C4-2B (cell line): ENCODE data around the gene KRTAP5-4.

Experiments used
- CTCF ChIP-seq: fragments of 450-650 bp; conservative IDR thresholded peaks from 2 replicates; pipeline ENCODE4 v1.5.1; 2017; ENCODE audit warnings: mild to moderate bottlenecking
- ZFX ChIP-seq: fragments of 450-650 bp; IDR thresholded peaks from 2 replicates; pipeline ENCODE4 v1.6.1; 2017

DNA sequence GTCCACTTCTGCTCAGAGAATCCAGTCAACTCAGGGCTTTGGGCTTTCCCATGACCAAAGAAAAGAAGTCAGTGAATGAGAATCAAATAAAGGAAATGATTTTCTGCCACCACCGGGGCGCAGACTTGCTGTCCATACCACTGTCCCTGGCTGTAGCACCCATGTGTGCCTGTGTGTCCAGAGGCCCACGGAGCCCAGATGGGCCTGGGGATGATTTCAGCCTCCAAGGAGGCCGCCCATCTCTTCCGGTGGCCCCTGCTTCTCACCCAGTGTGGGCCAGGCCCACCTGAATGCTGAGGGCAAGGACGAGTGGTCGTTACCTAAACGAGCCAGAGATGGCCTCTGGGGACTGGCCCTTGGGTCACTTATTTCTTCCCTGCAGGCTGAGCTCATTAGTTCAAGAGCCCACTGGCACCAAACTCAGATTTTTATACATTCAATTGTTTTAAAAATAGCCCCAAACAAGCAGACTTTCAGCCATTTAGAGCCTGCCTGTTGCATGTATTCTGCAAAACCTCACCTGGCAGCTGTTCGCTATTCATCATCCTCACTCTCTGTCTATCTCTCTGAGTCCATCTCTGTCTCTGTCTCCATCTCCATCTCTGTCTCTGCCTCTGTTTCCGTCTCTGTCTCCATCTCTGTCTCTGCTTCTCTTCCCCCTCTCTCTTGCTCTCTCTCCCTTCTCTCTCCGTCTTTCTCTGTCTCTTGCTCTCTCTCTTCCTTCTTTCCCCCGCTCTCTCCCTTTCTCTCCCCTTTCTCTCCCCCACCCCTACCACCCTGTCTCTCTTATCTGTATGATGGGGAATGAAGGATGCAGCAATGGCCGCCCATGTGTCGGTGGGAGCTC lies 31.8 kb upstream of the KRTAP5-4 start:
- TF ChIP-seq CTCF (no peak), ZFX (no peak)
